SK-N-SH (cell line): ENCODE results near the gene NXPE3.

ENCODE experiments used
- FOSL2 ChIP-seq: IDR thresholded peaks from 2 replicates; pipeline ENCODE4 v1.4.0; 2012; ENCODE audit warnings: low read depth, mild to moderate bottlenecking, moderate library complexity, borderline replicate concordance
- RAD21 ChIP-seq: IDR thresholded peaks from 2 replicates; pipeline ENCODE4 v1.6.1; 2012; ENCODE audit warnings: mild to moderate bottlenecking, low read length

GRCh38 chr3:101829874-101830273, 50.9 kb downstream of the NXPE3 start:
- TF ChIP-seq RAD21 (no peak), FOSL2 (no peak)
